Effector memory CD4-positive, alpha-beta T cell (primary cell): ENCODE results near the gene CATSPERZ.
A peak's percentile ranks its signal among the peaks of the same experiment; 100 is the strongest.
"Not testable (repeated sequence)": the region's sequence is repeated elsewhere in the genome, so short reads cannot be mapped to it uniquely, and the experiment has no call there.

Source experiments
- DNase-seq, 3 donors: peaks; one replicate each; pipeline ENCODE4 v3.0.0-alpha.2; 2020
- H3K27ac ChIP-seq: 2 replicates; pipeline ENCODE4 v1.7.0; 2013; ENCODE audit warnings: mild to moderate bottlenecking, low read length, moderate library complexity; ENCODE audit not compliant: insufficient read depth, poor library complexity, severe bottlenecking
- H3K27me3 ChIP-seq: replicated peaks from 2 replicates; pipeline ENCODE4 v1.7.0; 2013; ENCODE audit warnings: mild to moderate bottlenecking, low read length; ENCODE audit not compliant: insufficient read depth, control insufficient read depth, poor library complexity, severe bottlenecking
- H3K36me3 ChIP-seq: 2 replicates; pipeline ENCODE4 v1.7.0; 2013; ENCODE audit warnings: mild to moderate bottlenecking, low read length, moderate library complexity; ENCODE audit not compliant: control insufficient read depth, insufficient read depth
- H3K4me1 ChIP-seq: 2 replicates; pipeline ENCODE4 v1.7.0; 2013; ENCODE audit warnings: low read length, mild to moderate bottlenecking; ENCODE audit not compliant: control insufficient read depth, insufficient read depth, poor library complexity, severe bottlenecking
- H3K4me3 ChIP-seq: 2 replicates; pipeline ENCODE4 v1.7.0; 2013; ENCODE audit warnings: low read length, low read depth, mild to moderate bottlenecking; ENCODE audit not compliant: insufficient read depth, poor library complexity, severe bottlenecking
- H3K9me3 ChIP-seq: 2 replicates; pipeline ENCODE4 v1.7.0; 2013; ENCODE audit warnings: mild to moderate bottlenecking, low read length, moderate library complexity; ENCODE audit not compliant: control insufficient read depth

CATSPERZ gene

GRCh38 chr11:64318766-64319761 lies 18.9 kb downstream of the CATSPERZ start:
- DNase-seq: no peak
- Histone ChIP-seq H3K27ac (peak overlapping the region; percentile 94), H3K4me1 (peaks cover 14% of the 10 kb centered on the region), H3K36me3 (peaks cover 11% of the 10 kb centered on the region), H3K9me3 (no peaks in the 10 kb centered on the region), H3K27me3 (no peaks in the 10 kb centered on the region), H3K4me3 (peak overlapping the region; percentile 79)

GRCh38 chr11:64320556-64320955 lies 20.4 kb downstream of the CATSPERZ start:
- no peaks in the 10 kb centered on the region for H3K9me3 ChIP-seq
- no peak for DNase-seq
- no peak overlapping the region for H3K27ac ChIP-seq
- H3K27me3 ChIP-seq: no peaks in the 10 kb centered on the region
- peaks cover 14% of the 10 kb centered on the region for H3K4me1 ChIP-seq
- H3K4me3 ChIP-seq: no peak overlapping the region
- peaks cover 1% of the 10 kb centered on the region for H3K36me3 ChIP-seq

GRCh38 chr11:64321026-64321425 lies 20.9 kb downstream of the CATSPERZ start:
- Histone ChIP-seq H3K9me3 (no peaks in the 10 kb centered on the region), H3K27me3 (no peaks in the 10 kb centered on the region), H3K4me3 (no peak overlapping the region), H3K27ac (no peak overlapping the region), H3K4me1 (peaks cover 14% of the 10 kb centered on the region), H3K36me3 (no peaks in the 10 kb centered on the region)
- no peak for DNase-seq

- Histone ChIP-seq H3K27me3 (no peaks in the 10 kb centered on the region), H3K9me3 (no peaks in the 10 kb centered on the region), H3K27ac (no peak overlapping the region), H3K4me3 (no peak overlapping the region), H3K36me3 (no peaks in the 10 kb centered on the region), H3K4me1 (peaks cover 14% of the 10 kb centered on the region)
- no peak for DNase-seq
Measured at GRCh38 chr11:64321533-64321932, 21.4 kb downstream of the CATSPERZ start.

- Histone ChIP-seq H3K36me3 (no peaks in the 10 kb centered on the region), H3K4me1 (peaks cover 7% of the 10 kb centered on the region), H3K4me3 (no peak overlapping the region), H3K27me3 (no peaks in the 10 kb centered on the region), H3K9me3 (no peaks in the 10 kb centered on the region), H3K27ac (no peak overlapping the region)
- DNase-seq: no peak
Measured at GRCh38 chr11:64322925-64323260, 22.7 kb downstream of the CATSPERZ start.

- H3K36me3 ChIP-seq: no peaks in the 10 kb centered on the region
- no peak for DNase-seq
- peaks cover 7% of the 10 kb centered on the region for H3K4me1 ChIP-seq
- H3K27me3 ChIP-seq: no peaks in the 10 kb centered on the region
- no peak overlapping the region for H3K4me3 ChIP-seq
- no peak overlapping the region for H3K27ac ChIP-seq
- H3K9me3 ChIP-seq: no peaks in the 10 kb centered on the region
Measured at GRCh38 chr11:64323373-64323772, 23.2 kb downstream of the CATSPERZ start.

GRCh38 chr11:64323984-64324383 lies 23.8 kb downstream of the CATSPERZ start:
- H3K27ac ChIP-seq, H3K36me3 ChIP-seq, H3K27me3 ChIP-seq, DNase-seq, H3K9me3 ChIP-seq, H3K4me3 ChIP-seq, H3K4me1 ChIP-seq: not testable (repeated sequence)

- no peak overlapping the region for H3K27ac ChIP-seq
- DNase-seq: no peak
- H3K4me1 ChIP-seq: no peaks in the 10 kb centered on the region
Measured at GRCh38 chr11:64324692-64325469, 24.7 kb downstream of the CATSPERZ start.

GRCh38 chr11:64327375-64327774 lies 27.2 kb downstream of the CATSPERZ start:
- no peaks in the 10 kb centered on the region for H3K9me3 ChIP-seq

More at GRCh38 chr11:64324692-64325469, 24.7 kb downstream of the CATSPERZ start:
- Histone ChIP-seq H3K9me3 (no peaks in the 10 kb centered on the region), H3K27me3 (no peaks in the 10 kb centered on the region), H3K36me3 (no peaks in the 10 kb centered on the region), H3K4me3 (no peak overlapping the region)

GRCh38 chr11:64327993-64328392 lies 27.8 kb downstream of the CATSPERZ start:
- DNase-seq: no peak
- H3K4me3 ChIP-seq: no peak overlapping the region
- H3K27me3 ChIP-seq: no peaks in the 10 kb centered on the region
- no peaks in the 10 kb centered on the region for H3K9me3 ChIP-seq
- peaks cover 7% of the 10 kb centered on the region for H3K4me1 ChIP-seq
- H3K27ac ChIP-seq: no peak overlapping the region
- no peaks in the 10 kb centered on the region for H3K36me3 ChIP-seq

More at GRCh38 chr11:64327375-64327774, 27.2 kb downstream of the CATSPERZ start:
- no peak overlapping the region for H3K4me3 ChIP-seq
- no peaks in the 10 kb centered on the region for H3K27me3 ChIP-seq
- no peaks in the 10 kb centered on the region for H3K36me3 ChIP-seq
- DNase-seq: no peak
- H3K4me1 ChIP-seq: peaks cover 7% of the 10 kb centered on the region
- no peak overlapping the region for H3K27ac ChIP-seq
